UCSD-AML1 (cell line): ENCODE results near the gene HOXB3.

Experiments used
- DNase-seq: peaks from one replicate; lab custom pipeline; 2025; ENCODE audit not compliant: unreplicated experiment; lab: John Stamatoyannopoulos, UW

The HOXB3 gene

GRCh38 chr17:48559122-48559839 is 30.8 kb downstream of the HOXB3 start:
- DNase-seq, result no peak

- DNase-seq, result no peak
Observed at GRCh38 chr17:48558831-48559121, 31.3 kb downstream of the HOXB3 start.

GRCh38 chr17:48558057-48558830 is 31.8 kb downstream of the HOXB3 start:
- DNase-seq, result no peak

- no peak for DNase-seq
Observed at GRCh38 chr17:48556576-48557401, 33.3 kb downstream of the HOXB3 start.

- DNase-seq, result no peak
Observed at GRCh38 chr17:48556229-48556575, 33.8 kb downstream of the HOXB3 start.

GRCh38 chr17:48555258-48556228 is 34.5 kb downstream of the HOXB3 start:
- DNase-seq, result no peak

GRCh38 chr17:48554412-48555257 is 35.4 kb downstream of the HOXB3 start:
- no peak for DNase-seq

GRCh38 chr17:48553826-48554225 is 36.2 kb downstream of the HOXB3 start:
- no peak for DNase-seq

- DNase-seq, result no peak
Observed at GRCh38 chr17:48553190-48553547, 36.9 kb downstream of the HOXB3 start.

- no peak for DNase-seq
Observed at GRCh38 chr17:48552466-48553189, 37.4 kb downstream of the HOXB3 start.

GRCh38 chr17:48551596-48552465 is 38.2 kb downstream of the HOXB3 start:
- DNase-seq, result no peak

- no peak for DNase-seq
Observed at GRCh38 chr17:48551214-48551555, 38.9 kb downstream of the HOXB3 start.

GRCh38 chr17:48550502-48551213 is 39.4 kb downstream of the HOXB3 start:
- no peak for DNase-seq

- DNase-seq, result no peak
Observed at GRCh38 chr17:48549914-48550501, 40.0 kb downstream of the HOXB3 start.

- DNase-seq, result no peak
Observed at GRCh38 chr17:48549281-48549630, 40.8 kb downstream of the HOXB3 start.

GRCh38 chr17:48548523-48549280 is 41.3 kb downstream of the HOXB3 start:
- DNase-seq, result no peak
